Trophoblast cell (in vitro differentiated cells and primary cell): Measurements from ENCODE around the gene ZBTB43.

Experiments
- DNase-seq, 2 donors: peaks; one replicate each; pipeline ENCODE4 v3.0.0-alpha.2; 2016
- H2AFZ ChIP-seq: 2 replicates; pipeline ENCODE4 v1.6.1; 2013; ENCODE audit warnings: low read length, moderate library complexity, mild to moderate bottlenecking; ENCODE audit not compliant: insufficient read depth, poor library complexity
- H2AK5ac ChIP-seq: 2 replicates; pipeline ENCODE4 v1.6.1; 2013; ENCODE audit warnings: mild to moderate bottlenecking, low read length
- H2BK120ac ChIP-seq: 2 replicates; pipeline ENCODE4 v1.6.1; 2013; ENCODE audit warnings: low read length, mild to moderate bottlenecking, moderate library complexity; ENCODE audit not compliant: insufficient read depth, poor library complexity
- H2BK12ac ChIP-seq: 2 replicates; pipeline ENCODE4 v1.6.1; 2013; ENCODE audit warnings: mild to moderate bottlenecking, low read length, moderate library complexity
- H2BK5ac ChIP-seq: 2 replicates; pipeline ENCODE4 v1.6.1; 2013; ENCODE audit warnings: low read length, low read depth, moderate library complexity, mild to moderate bottlenecking; ENCODE audit not compliant: poor library complexity
- H3K14ac ChIP-seq: 2 replicates; pipeline ENCODE4 v1.6.1; 2013; ENCODE audit warnings: mild to moderate bottlenecking, low read length
- H3K18ac ChIP-seq: 2 replicates; pipeline ENCODE4 v1.6.1; 2013; ENCODE audit warnings: mild to moderate bottlenecking, low read length
- H3K23ac ChIP-seq: 2 replicates; pipeline ENCODE4 v1.6.1; 2013; ENCODE audit warnings: low read length
- H3K27ac ChIP-seq: 2 replicates; pipeline ENCODE4 v1.5.1; 2013; ENCODE audit warnings: low read depth, mild to moderate bottlenecking, inconsistent platforms, low read length, moderate library complexity
- H3K27me3 ChIP-seq: 2 replicates; pipeline ENCODE4 v1.6.1; 2013; ENCODE audit warnings: inconsistent platforms, mild to moderate bottlenecking, low read length, moderate library complexity; ENCODE audit not compliant: insufficient read depth
- H3K36me3 ChIP-seq, 2 experiments: 1 replicate in 1 of 2; 2 replicates in 1 of 2; pipeline ENCODE4 v1.6.1; 2013; ENCODE audit warnings: low read length in 2 of 2, mild to moderate bottlenecking in 2 of 2, moderate library complexity in 1 of 2; ENCODE audit not compliant: insufficient read depth in 2 of 2, control insufficient read depth in 1 of 2
- H3K4ac ChIP-seq: 2 replicates; pipeline ENCODE4 v1.6.1; 2013; ENCODE audit warnings: low read depth, mild to moderate bottlenecking, low read length, moderate library complexity
- H3K4me1 ChIP-seq, 2 experiments: 1 replicate in 1 of 2; 2 replicates in 1 of 2; pipeline ENCODE4 v1.6.1; 2013; ENCODE audit warnings: low read length in 2 of 2, mild to moderate bottlenecking in 2 of 2, moderate library complexity in 1 of 2; ENCODE audit not compliant: insufficient read depth in 2 of 2, control insufficient read depth in 1 of 2
- H3K4me2 ChIP-seq: 2 replicates; pipeline ENCODE4 v1.6.1; 2013; ENCODE audit warnings: inconsistent platforms, mild to moderate bottlenecking, low read length, moderate library complexity
- H3K4me3 ChIP-seq: 2 replicates; pipeline ENCODE4 v1.5.1; 2013; ENCODE audit warnings: mild to moderate bottlenecking, low read depth, low read length, inconsistent platforms
- H3K79me1 ChIP-seq: one replicate; pipeline ENCODE4 v1.6.1; 2013; ENCODE audit warnings: low read length
- H3K79me2 ChIP-seq: 2 replicates; pipeline ENCODE4 v1.6.1; 2013; ENCODE audit warnings: low read length, mild to moderate bottlenecking; ENCODE audit not compliant: control insufficient read depth, insufficient read depth, poor library complexity
- H3K9ac ChIP-seq: 2 replicates; pipeline ENCODE4 v1.6.1; 2013; ENCODE audit warnings: mild to moderate bottlenecking, low read length
- H3K9me3 ChIP-seq: 2 replicates; pipeline ENCODE4 v1.6.1; 2013; ENCODE audit warnings: low read depth, mild to moderate bottlenecking, control low read depth, inconsistent platforms, low read length; ENCODE audit not compliant: insufficient read depth
- H4K12ac ChIP-seq: 2 replicates; pipeline ENCODE4 v1.6.1; 2013; ENCODE audit warnings: low read depth, mild to moderate bottlenecking, low read length, moderate library complexity
- H4K8ac ChIP-seq: 2 replicates; pipeline ENCODE4 v1.6.1; 2013; ENCODE audit warnings: low read depth, mild to moderate bottlenecking, low read length, moderate library complexity
- H4K91ac ChIP-seq: one replicate; pipeline ENCODE4 v1.6.1; 2013; ENCODE audit warnings: low read depth, mild to moderate bottlenecking, low read length, moderate library complexity
- WGBS: extraction: QIAGEN DNeasy Blood & Tissue Kit; methylation state at CpG from one replicate; pipeline ENCODE4 v1.1.7; 2013; ENCODE audit warnings: missing lambda C conversion rate; ENCODE audit not compliant: insufficient read length, insufficient coverage; ENCODE audit errors: extremely low coverage; 5-methylcytosine and 5-hydroxymethylcytosine counted together

Gene ZBTB43

GRCh38 chr9:126781186-126782052 lies 23.4 kb upstream of the ZBTB43 start:
- no peak overlapping the region for H3K4ac ChIP-seq
- H4K12ac ChIP-seq, result no peak overlapping the region
- WGBS, result no CpG with 5 or more reads among the region's 29 CpGs
- no peak overlapping the region for H3K9ac ChIP-seq
- no peaks in the 10 kb centered on the region for H3K4me1 ChIP-seq
- H3K79me2 ChIP-seq, result no peaks in the 10 kb centered on the region
- no peak overlapping the region for H3K18ac ChIP-seq
- no peak overlapping the region for H3K23ac ChIP-seq
- no peaks in the 10 kb centered on the region for H3K79me1 ChIP-seq
- H3K27ac ChIP-seq, result no peak overlapping the region
- H2BK12ac ChIP-seq, result no peak overlapping the region
- no peak overlapping the region for H3K4me3 ChIP-seq
- H3K27me3 ChIP-seq, result no peaks in the 10 kb centered on the region
- H2AFZ ChIP-seq, result no peak overlapping the region
- H4K8ac ChIP-seq, result no peak overlapping the region
- no peaks in the 10 kb centered on the region for H3K9me3 ChIP-seq
- H2BK120ac ChIP-seq, result no peak overlapping the region
- no peak overlapping the region for H4K91ac ChIP-seq
- no peak overlapping the region for H2BK5ac ChIP-seq
- H2AK5ac ChIP-seq, result no peak overlapping the region
- no peaks in the 10 kb centered on the region for H3K36me3 ChIP-seq
- no peak overlapping the region for H3K14ac ChIP-seq
- DNase-seq, result peak; percentile 61 to 90
- H3K4me2 ChIP-seq, result peak overlapping the region; percentile 36

- no peaks in the 10 kb centered on the region for H3K79me1 ChIP-seq
- H3K4ac ChIP-seq, result no peak overlapping the region
- no peak overlapping the region for H2AFZ ChIP-seq
- H3K9ac ChIP-seq, result no peak overlapping the region
- H4K8ac ChIP-seq, result no peak overlapping the region
- no peaks in the 10 kb centered on the region for H3K4me1 ChIP-seq
- H3K4me3 ChIP-seq, result no peak overlapping the region
- H2AK5ac ChIP-seq, result no peak overlapping the region
- H4K91ac ChIP-seq, result no peak overlapping the region
- H3K27ac ChIP-seq, result no peak overlapping the region
- no peak overlapping the region for H3K18ac ChIP-seq
- no peak overlapping the region for H3K4me2 ChIP-seq
- H3K27me3 ChIP-seq, result no peaks in the 10 kb centered on the region
- no peak overlapping the region for H3K23ac ChIP-seq
- no peak overlapping the region for H2BK12ac ChIP-seq
- DNase-seq, result no peak
- no CpG with 5 or more reads among the region's 4 CpGs for WGBS
- no peak overlapping the region for H2BK5ac ChIP-seq
- H3K14ac ChIP-seq, result no peak overlapping the region
- H3K9me3 ChIP-seq, result no peaks in the 10 kb centered on the region
- H3K36me3 ChIP-seq, result no peaks in the 10 kb centered on the region
- no peak overlapping the region for H4K12ac ChIP-seq
- H3K79me2 ChIP-seq, result no peaks in the 10 kb centered on the region
- H2BK120ac ChIP-seq, result no peak overlapping the region
Observed at GRCh38 chr9:126782053-126782388, 22.8 kb upstream of the ZBTB43 start.

- H3K27me3 ChIP-seq, result no peaks in the 10 kb centered on the region
- H3K79me2 ChIP-seq, result no peaks in the 10 kb centered on the region
- H3K18ac ChIP-seq, result no peak overlapping the region
- no peak overlapping the region for H2AK5ac ChIP-seq
- no peak overlapping the region for H3K14ac ChIP-seq
- H3K27ac ChIP-seq, result no peak overlapping the region
- no peaks in the 10 kb centered on the region for H3K79me1 ChIP-seq
- H3K4me1 ChIP-seq, result no peaks in the 10 kb centered on the region
- H3K9me3 ChIP-seq, result no peaks in the 10 kb centered on the region
- H4K12ac ChIP-seq, result no peak overlapping the region
- H2BK12ac ChIP-seq, result no peak overlapping the region
- WGBS, result no CpG with 5 or more reads among the region's 1 CpG
- H3K23ac ChIP-seq, result no peak overlapping the region
- H3K4me3 ChIP-seq, result no peak overlapping the region
- H3K36me3 ChIP-seq, result no peaks in the 10 kb centered on the region
- no peak overlapping the region for H3K4ac ChIP-seq
- H2BK120ac ChIP-seq, result no peak overlapping the region
- no peak overlapping the region for H3K9ac ChIP-seq
- H2AFZ ChIP-seq, result no peak overlapping the region
- no peak overlapping the region for H3K4me2 ChIP-seq
- DNase-seq, result no peak
- H4K91ac ChIP-seq, result no peak overlapping the region
- H2BK5ac ChIP-seq, result no peak overlapping the region
- H4K8ac ChIP-seq, result no peak overlapping the region
Observed at GRCh38 chr9:126783949-126784348, 20.9 kb upstream of the ZBTB43 start.

GRCh38 chr9:126784401-126784800 lies 20.4 kb upstream of the ZBTB43 start:
- no peak overlapping the region for H3K27ac ChIP-seq
- H3K18ac ChIP-seq, result no peak overlapping the region
- no peak overlapping the region for H2BK12ac ChIP-seq
- no peak overlapping the region for H2AK5ac ChIP-seq
- no peak overlapping the region for H2BK120ac ChIP-seq
- no peak overlapping the region for H3K23ac ChIP-seq
- WGBS, result no CpG with 5 or more reads among the region's 11 CpGs
- no peak overlapping the region for H3K4me2 ChIP-seq
- H2BK5ac ChIP-seq, result no peak overlapping the region
- no peaks in the 10 kb centered on the region for H3K79me2 ChIP-seq
- H3K9ac ChIP-seq, result no peak overlapping the region
- H3K79me1 ChIP-seq, result no peaks in the 10 kb centered on the region
- H3K27me3 ChIP-seq, result no peaks in the 10 kb centered on the region
- H2AFZ ChIP-seq, result no peak overlapping the region
- H3K14ac ChIP-seq, result no peak overlapping the region
- H4K12ac ChIP-seq, result no peak overlapping the region
- H3K4ac ChIP-seq, result no peak overlapping the region
- DNase-seq, result no peak
- H3K4me3 ChIP-seq, result no peak overlapping the region
- H3K4me1 ChIP-seq, result no peaks in the 10 kb centered on the region
- H3K9me3 ChIP-seq, result no peaks in the 10 kb centered on the region
- no peaks in the 10 kb centered on the region for H3K36me3 ChIP-seq
- H4K8ac ChIP-seq, result no peak overlapping the region
- H4K91ac ChIP-seq, result no peak overlapping the region
